ENCODE results near the gene SEPHS1. TPM values are rescaled to one million over a fixed set of nuclear protein-coding genes. Genes with fewer than 3 reads are reported as not detected.
A peak's percentile ranks its signal among the peaks of the same experiment; 100 is the strongest.
"Not testable (repeated sequence)": the region's sequence is repeated elsewhere in the genome, so short reads cannot be mapped to it uniquely, and the experiment has no call there.

The SEPHS1 gene
- total RNA-seq, 1 experiment from 2014 or later: 70.0 TPM

- not testable (repeated sequence) for H3K4me3 ChIP-seq (ENCODE audit: low read length); DNase-seq; H3K27me3 ChIP-seq (ENCODE audit: low read length); H3K9me3 ChIP-seq (ENCODE audit: low read length); H2AFZ ChIP-seq (ENCODE audit: low read length); H3K4me1 ChIP-seq (ENCODE audit: low read length); H3K9ac ChIP-seq (ENCODE audit: low read length); H3K36me3 ChIP-seq (ENCODE audit: insufficient read depth, low read length); H4K20me1 ChIP-seq (ENCODE audit: insufficient read depth, low read depth, low read length); H3K27ac ChIP-seq (ENCODE audit: low read length); H3K4me2 ChIP-seq (ENCODE audit: low read depth, low read length, poor library complexity, severe bottlenecking); H3K79me2 ChIP-seq (ENCODE audit: low read length); H3K9me2 ChIP-seq (replicated peaks; ENCODE audit: insufficient read depth, low read length)
These were observed 65.7 kb downstream of the SEPHS1 start for GRCh38 chr10:13282348-13282747.

GRCh38 chr10:13276749-13277365 is 71.2 kb downstream of the SEPHS1 start:
- no peaks in the 10 kb centered on the region for H3K79me2 ChIP-seq (ENCODE audit: low read length)
- no peak for DNase-seq
- no peak overlapping the region for H3K4me3 ChIP-seq (ENCODE audit: low read length)
- no peaks in the 10 kb centered on the region for H4K20me1 ChIP-seq (ENCODE audit: insufficient read depth, low read depth, low read length)
- H2AFZ ChIP-seq (ENCODE audit: low read length): no peak overlapping the region
- no peak overlapping the region for H3K9ac ChIP-seq (ENCODE audit: low read length)
- H3K4me1 ChIP-seq (ENCODE audit: low read length): peaks cover 7% of the 10 kb centered on the region
- H3K4me2 ChIP-seq (ENCODE audit: low read depth, low read length, poor library complexity, severe bottlenecking): no peak overlapping the region
- H3K9me3 ChIP-seq (ENCODE audit: low read length): no peaks in the 10 kb centered on the region
- H3K27me3 ChIP-seq (ENCODE audit: low read length): no peaks in the 10 kb centered on the region
- H3K27ac ChIP-seq (ENCODE audit: low read length): no peak overlapping the region
- H3K36me3 ChIP-seq (ENCODE audit: insufficient read depth, low read length): no peaks in the 10 kb centered on the region
- H3K9me2 ChIP-seq (replicated peaks; ENCODE audit: insufficient read depth, low read length): no peaks in the 10 kb centered on the region

- not testable (repeated sequence) for H3K9ac ChIP-seq (ENCODE audit: low read length); H3K27ac ChIP-seq (ENCODE audit: low read length); H3K4me2 ChIP-seq (ENCODE audit: low read depth, low read length, poor library complexity, severe bottlenecking); H4K20me1 ChIP-seq (ENCODE audit: insufficient read depth, low read depth, low read length); H3K36me3 ChIP-seq (ENCODE audit: insufficient read depth, low read length); H3K79me2 ChIP-seq (ENCODE audit: low read length); H3K4me3 ChIP-seq (ENCODE audit: low read length); H3K27me3 ChIP-seq (ENCODE audit: low read length); H2AFZ ChIP-seq (ENCODE audit: low read length); H3K9me3 ChIP-seq (ENCODE audit: low read length); H3K9me2 ChIP-seq (replicated peaks; ENCODE audit: insufficient read depth, low read length); DNase-seq
- peaks cover 14% of the 10 kb centered on the region for H3K4me1 ChIP-seq (ENCODE audit: low read length)
These were observed 71.9 kb downstream of the SEPHS1 start for GRCh38 chr10:13276146-13276545.

- Histone ChIP-seq H2AFZ (ENCODE audit: low read length) (peak overlapping the region; percentile 95; the same call in 1 of the 2 replicates), H3K9ac (ENCODE audit: low read length) (peak overlapping the region; percentile 49), H3K36me3 (ENCODE audit: insufficient read depth, low read length) (no peaks in the 10 kb centered on the region), H3K4me3 (ENCODE audit: low read length) (peak overlapping the region; percentile 45; the same call in 1 of the 2 replicates), H3K79me2 (ENCODE audit: low read length) (no peaks in the 10 kb centered on the region), H3K9me2 (replicated peaks; ENCODE audit: insufficient read depth, low read length) (no peaks in the 10 kb centered on the region), H4K20me1 (ENCODE audit: insufficient read depth, low read depth, low read length) (no peaks in the 10 kb centered on the region), H3K27ac (ENCODE audit: low read length) (no peak overlapping the region), H3K27me3 (ENCODE audit: low read length) (no peaks in the 10 kb centered on the region), H3K4me1 (ENCODE audit: low read length) (peaks cover 16% of the 10 kb centered on the region), H3K9me3 (ENCODE audit: low read length) (no peaks in the 10 kb centered on the region), H3K4me2 (ENCODE audit: low read depth, low read length, poor library complexity, severe bottlenecking) (peak overlapping the region; percentile 62)
- peak; percentile 54 for DNase-seq
These were observed 75.9 kb downstream of the SEPHS1 start for GRCh38 chr10:13272164-13272571.

GRCh38 chr10:13271552-13272163 is 76.4 kb downstream of the SEPHS1 start:
- peak overlapping the region; percentile 95 for H2AFZ ChIP-seq (ENCODE audit: low read length)
- H3K9ac ChIP-seq (ENCODE audit: low read length): peak overlapping the region; percentile 49
- no peaks in the 10 kb centered on the region for H4K20me1 ChIP-seq (ENCODE audit: insufficient read depth, low read depth, low read length)
- no peaks in the 10 kb centered on the region for H3K27me3 ChIP-seq (ENCODE audit: low read length)
- no peaks in the 10 kb centered on the region for H3K9me3 ChIP-seq (ENCODE audit: low read length)
- no peaks in the 10 kb centered on the region for H3K79me2 ChIP-seq (ENCODE audit: low read length)
- no peak overlapping the region for H3K27ac ChIP-seq (ENCODE audit: low read length)
- peak overlapping the region; percentile 45; the same call in 1 of the 2 replicates for H3K4me3 ChIP-seq (ENCODE audit: low read length)
- peak overlapping the region; percentile 62 for H3K4me2 ChIP-seq (ENCODE audit: low read depth, low read length, poor library complexity, severe bottlenecking)
- DNase-seq: peak; percentile 86
- H3K4me1 ChIP-seq (ENCODE audit: low read length): peaks cover 16% of the 10 kb centered on the region
- no peaks in the 10 kb centered on the region for H3K9me2 ChIP-seq (replicated peaks; ENCODE audit: insufficient read depth, low read length)
- no peaks in the 10 kb centered on the region for H3K36me3 ChIP-seq (ENCODE audit: insufficient read depth, low read length)

DNA sequence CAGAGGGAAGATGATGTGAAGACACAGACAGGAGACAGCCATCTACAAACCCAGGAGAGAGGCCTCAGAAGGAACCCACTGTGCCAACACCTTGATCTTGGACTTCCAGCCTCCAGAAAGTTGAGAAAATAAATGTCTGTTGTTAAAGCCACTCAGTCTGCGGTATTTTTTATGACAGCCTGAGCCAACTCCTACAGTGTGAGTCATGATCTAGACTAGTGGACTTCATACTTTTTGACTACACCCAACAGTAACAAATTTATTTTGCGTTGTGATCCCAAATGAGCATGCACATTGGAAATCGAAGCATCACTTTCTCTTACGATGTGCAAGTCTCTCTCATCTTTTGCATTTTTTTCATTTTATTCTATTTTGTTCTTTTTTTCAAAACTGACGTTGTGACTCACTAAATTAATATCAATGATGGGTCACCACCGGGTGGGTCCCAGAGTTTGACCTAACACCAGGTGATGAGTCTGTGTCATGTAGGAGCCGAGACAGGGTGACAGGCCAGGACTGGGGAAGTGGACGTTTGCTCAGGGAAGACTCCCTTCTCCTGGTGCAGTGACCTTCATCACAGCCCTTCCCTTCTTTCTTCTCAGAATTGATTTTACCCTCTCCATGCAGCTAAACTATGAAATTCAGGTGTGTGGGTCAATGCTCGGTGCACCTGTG is 77.1 kb downstream of the SEPHS1 start:
- no peak overlapping the region for H3K27ac ChIP-seq (ENCODE audit: low read length)
- H3K27me3 ChIP-seq (ENCODE audit: low read length): no peaks in the 10 kb centered on the region
- peak overlapping the region; percentile 62 for H3K4me2 ChIP-seq (ENCODE audit: low read depth, low read length, poor library complexity, severe bottlenecking)
- no peak overlapping the region for H3K9ac ChIP-seq (ENCODE audit: low read length)
- H3K4me1 ChIP-seq (ENCODE audit: low read length): peaks cover 16% of the 10 kb centered on the region
- no peak overlapping the region; the same call in 1 of the 2 replicates for H3K4me3 ChIP-seq (ENCODE audit: low read length)
- no peaks in the 10 kb centered on the region for H3K36me3 ChIP-seq (ENCODE audit: insufficient read depth, low read length)
- no peak for DNase-seq
- no peaks in the 10 kb centered on the region for H4K20me1 ChIP-seq (ENCODE audit: insufficient read depth, low read depth, low read length)
- no peaks in the 10 kb centered on the region for H3K9me2 ChIP-seq (replicated peaks; ENCODE audit: insufficient read depth, low read length)
- H3K79me2 ChIP-seq (ENCODE audit: low read length): no peaks in the 10 kb centered on the region
- no peak overlapping the region for H2AFZ ChIP-seq (ENCODE audit: low read length)
- no peaks in the 10 kb centered on the region for H3K9me3 ChIP-seq (ENCODE audit: low read length)

- Histone ChIP-seq H3K4me1 (ENCODE audit: low read length) (peaks cover 16% of the 10 kb centered on the region), H3K9ac (ENCODE audit: low read length) (no peak overlapping the region), H2AFZ (ENCODE audit: low read length) (no peak overlapping the region), H3K79me2 (ENCODE audit: low read length) (no peaks in the 10 kb centered on the region), H3K4me2 (ENCODE audit: low read depth, low read length, poor library complexity, severe bottlenecking) (no peak overlapping the region), H3K9me2 (replicated peaks; ENCODE audit: insufficient read depth, low read length) (no peaks in the 10 kb centered on the region), H3K4me3 (ENCODE audit: low read length) (no peak overlapping the region), H3K36me3 (ENCODE audit: insufficient read depth, low read length) (no peaks in the 10 kb centered on the region), H3K27me3 (ENCODE audit: low read length) (no peaks in the 10 kb centered on the region), H4K20me1 (ENCODE audit: insufficient read depth, low read depth, low read length) (no peaks in the 10 kb centered on the region), H3K9me3 (ENCODE audit: low read length) (no peaks in the 10 kb centered on the region), H3K27ac (ENCODE audit: low read length) (no peak overlapping the region)
- DNase-seq: no peak
These were observed 79.3 kb downstream of the SEPHS1 start for GRCh38 chr10:13268841-13269240.

GRCh38 chr10:13268310-13268709 is 79.8 kb downstream of the SEPHS1 start:
- no peaks in the 10 kb centered on the region for H3K9me3 ChIP-seq (ENCODE audit: low read length)
- peaks cover 16% of the 10 kb centered on the region for H3K4me1 ChIP-seq (ENCODE audit: low read length)
- no peak overlapping the region for H2AFZ ChIP-seq (ENCODE audit: low read length)
- no peak for DNase-seq
- no peaks in the 10 kb centered on the region for H3K9me2 ChIP-seq (replicated peaks; ENCODE audit: insufficient read depth, low read length)
- H3K9ac ChIP-seq (ENCODE audit: low read length): no peak overlapping the region
- H3K4me2 ChIP-seq (ENCODE audit: low read depth, low read length, poor library complexity, severe bottlenecking): no peak overlapping the region
- H3K4me3 ChIP-seq (ENCODE audit: low read length): no peak overlapping the region
- H3K27me3 ChIP-seq (ENCODE audit: low read length): no peaks in the 10 kb centered on the region
- H3K36me3 ChIP-seq (ENCODE audit: insufficient read depth, low read length): no peaks in the 10 kb centered on the region
- no peak overlapping the region for H3K27ac ChIP-seq (ENCODE audit: low read length)
- no peaks in the 10 kb centered on the region for H4K20me1 ChIP-seq (ENCODE audit: insufficient read depth, low read depth, low read length)
- no peaks in the 10 kb centered on the region for H3K79me2 ChIP-seq (ENCODE audit: low read length)

Data from Karpas-422 (cell line).